H1 (cell line): ENCODE data around the gene PACC1. TPM values are rescaled to one million over a fixed set of nuclear protein-coding genes. Genes with fewer than 3 reads are reported as not detected.

ENCODE experiments used
- CTCF ChIA-PET: fragments of 300-600 bp; sonication (Branson Sonifier 250); formaldehyde crosslinking; loops from one replicate; lab custom pipeline; 2021; ENCODE audit not compliant: partially characterized antibody; lab: Charles Lee
- POLR2A ChIA-PET: fragments of 300-600 bp; sonication (Branson Sonifier 250); formaldehyde crosslinking; loops from one replicate; lab custom pipeline; 2021; ENCODE audit warnings: inconsistent platforms; ENCODE audit not compliant: partially characterized antibody; lab: Charles Lee
- DNase-seq, 2 experiments: peaks; one replicate each; pipeline versions ENCODE4 v3.0.0 to v3.0.0-alpha.2; 2010 to 2022; ENCODE audit warnings: low spot score in 2 of 2, low read depth in 1 of 2, mixed read lengths in 1 of 2
- FAIRE-seq: peaks from 2 replicates; lab custom pipeline; 2011; peaks lifted over from hg19 to GRCh38; lab: Jason Lieb, UNC
- H2AFZ ChIP-seq: 2 replicates; pipeline ENCODE4 v1.8.1; 2012; ENCODE audit warnings: low read length, inconsistent platforms
- H2AK5ac ChIP-seq: 2 replicates; pipeline ENCODE4 v1.6.1; 2013; ENCODE audit warnings: low read depth, low read length
- H2BK120ac ChIP-seq: replicated peaks from 2 replicates; pipeline ENCODE3; 2013; ENCODE audit warnings: low read depth, low read length, inconsistent platforms
- H2BK12ac ChIP-seq: 2 replicates; pipeline ENCODE4 v1.6.1; 2013; ENCODE audit warnings: low read depth, low read length
- H2BK15ac ChIP-seq: 2 replicates; pipeline ENCODE4 v1.6.1; 2013; ENCODE audit warnings: low read length
- H2BK20ac ChIP-seq: 2 replicates; pipeline ENCODE4 v1.6.1; 2013; ENCODE audit warnings: low read length
- H2BK5ac ChIP-seq: 2 replicates; pipeline ENCODE4 v1.6.1; 2013; ENCODE audit warnings: low read depth, low read length
- H3K14ac ChIP-seq: 2 replicates; pipeline ENCODE4 v1.6.1; 2013; ENCODE audit warnings: inconsistent platforms; ENCODE audit not compliant: insufficient read length
- H3K18ac ChIP-seq: 2 replicates; pipeline ENCODE4 v1.6.1; 2013; ENCODE audit warnings: low read length; ENCODE audit errors: extremely low read depth
- H3K23ac ChIP-seq: 2 replicates; pipeline ENCODE4 v1.6.1; 2013; ENCODE audit warnings: inconsistent platforms; ENCODE audit not compliant: insufficient read length
- H3K23me2 ChIP-seq: 2 replicates; pipeline ENCODE4 v1.6.1; 2013; ENCODE audit warnings: low read depth, low read length
- H3K27ac ChIP-seq: 2 replicates; pipeline ENCODE4 v1.6.1; 2011; ENCODE audit warnings: low read depth, low read length, inconsistent platforms
- H3K27me3 ChIP-seq, 4 experiments: replicated peaks in 1 of 4; 1 replicate in 1 of 4; 2 replicates in 3 of 4; pipeline versions ENCODE4 v1.6.1 to v1.8.1; 2011 to 2013; ENCODE audit warnings: low read length in 3 of 4, mild to moderate bottlenecking in 3 of 4, inconsistent platforms in 2 of 4, mixed read lengths in 2 of 4, moderate library complexity in 1 of 4; ENCODE audit not compliant: control insufficient read depth in 3 of 4, insufficient read depth in 3 of 4; ENCODE audit errors: extremely low read depth in 1 of 4
- H3K36me3 ChIP-seq, 4 experiments: 2 replicates each; pipeline versions ENCODE4 v1.6.1 to v1.8.1; 2011 to 2013; ENCODE audit warnings: mild to moderate bottlenecking in 4 of 4, low read length in 3 of 4, moderate library complexity in 2 of 4, control low read depth in 1 of 4, inconsistent platforms in 1 of 4; ENCODE audit not compliant: insufficient read depth in 4 of 4, control insufficient read depth in 2 of 4
- H3K4ac ChIP-seq: replicated peaks from 2 replicates; pipeline ENCODE3; 2013; ENCODE audit warnings: low read length, low read depth, mixed read lengths, inconsistent platforms; ENCODE audit not compliant: insufficient read length
- H3K4me1 ChIP-seq, 4 experiments: replicated peaks in 1 of 4; 1 replicate in 1 of 4; 2 replicates in 3 of 4; pipeline versions ENCODE4 v1.6.1 to v1.8.1; 2011 to 2013; ENCODE audit warnings: low read length in 3 of 4, inconsistent platforms in 2 of 4, mixed read lengths in 1 of 4; ENCODE audit not compliant: insufficient read depth in 4 of 4, control insufficient read depth in 3 of 4
- H3K4me2 ChIP-seq, 2 experiments: 2 replicates each; pipeline versions ENCODE4 v1.6.1 to v1.8.1; 2011 to 2013; ENCODE audit warnings: low read depth in 2 of 2, low read length in 2 of 2, control low read depth in 1 of 2, inconsistent platforms in 1 of 2, mild to moderate bottlenecking in 1 of 2; ENCODE audit not compliant: insufficient read depth in 1 of 2
- H3K4me3 ChIP-seq, 4 experiments: fragments of 200-600, 300-600 bp in 1 of 4; sonication (generic), shearing (Covaris generic), sonication (Bioruptor Twin) in 1 of 4; 2 replicates each; pipeline versions ENCODE4 v1.5.1 to v1.8.1; 2011 to 2016; ENCODE audit warnings: low read length in 4 of 4, low read depth in 3 of 4, control low read depth in 2 of 4, inconsistent platforms in 2 of 4, mild to moderate bottlenecking in 2 of 4, mixed read lengths in 1 of 4, moderate library complexity in 1 of 4; ENCODE audit not compliant: insufficient read depth in 2 of 4; ENCODE audit errors: extremely low read depth in 1 of 4
- H3K56ac ChIP-seq: replicated peaks from 2 replicates; pipeline ENCODE3; 2013; ENCODE audit warnings: low read depth, mild to moderate bottlenecking, mixed read lengths, low read length, inconsistent platforms; ENCODE audit not compliant: insufficient read length
- H3K79me1 ChIP-seq: 2 replicates; pipeline ENCODE4 v1.6.1; 2013; ENCODE audit warnings: low read depth, low read length, control low read depth
- H3K79me2 ChIP-seq, 2 experiments: 2 replicates each; pipeline versions ENCODE4 v1.6.1 to v1.8.1; 2012 to 2013; ENCODE audit warnings: low read length in 2 of 2, mild to moderate bottlenecking in 2 of 2, inconsistent platforms in 1 of 2; ENCODE audit not compliant: insufficient read depth in 2 of 2, control insufficient read depth in 1 of 2
- H3K9ac ChIP-seq, 4 experiments: replicated peaks in 1 of 4; 1 replicate in 1 of 4; 2 replicates in 3 of 4; pipeline versions ENCODE4 v1.6.1 to v1.8.1; 2011 to 2013; ENCODE audit warnings: low read depth in 3 of 4, low read length in 3 of 4, control low read depth in 2 of 4, mild to moderate bottlenecking in 2 of 4, moderate library complexity in 2 of 4, inconsistent platforms in 1 of 4; ENCODE audit errors: extremely low read depth in 1 of 4
- H3K9me3 ChIP-seq, 2 experiments: 2 replicates each; pipeline versions ENCODE4 v1.6.1 to v1.8.1; 2012 to 2013; ENCODE audit warnings: mild to moderate bottlenecking in 2 of 2, moderate library complexity in 2 of 2, control low read depth in 1 of 2, inconsistent platforms in 1 of 2, low read depth in 1 of 2, low read length in 1 of 2, mixed read lengths in 1 of 2; ENCODE audit not compliant: insufficient read depth in 2 of 2
- H4K20me1 ChIP-seq, 2 experiments: replicated peaks in 1 of 2; 2 replicates each; pipeline versions ENCODE3 to v1.8.1; 2011 to 2013; ENCODE audit warnings: inconsistent platforms in 2 of 2, low read length in 2 of 2, mild to moderate bottlenecking in 1 of 2; ENCODE audit not compliant: insufficient read depth in 2 of 2, control insufficient read depth in 1 of 2
- H4K5ac ChIP-seq: 2 replicates; pipeline ENCODE4 v1.6.1; 2013; ENCODE audit warnings: low read length, low read depth, mixed read lengths, inconsistent platforms; ENCODE audit not compliant: insufficient read length
- H4K8ac ChIP-seq: 2 replicates; pipeline ENCODE4 v1.8.0; 2013; ENCODE audit warnings: mild to moderate bottlenecking, moderate library complexity, low read length, inconsistent platforms; ENCODE audit not compliant: insufficient read depth; ENCODE audit errors: extremely low read depth
- H4K91ac ChIP-seq: replicated peaks from 2 replicates; pipeline ENCODE3; 2013; ENCODE audit warnings: low read length, mixed read lengths, inconsistent platforms; ENCODE audit not compliant: insufficient read length
- ASH2L ChIP-seq: fragments of 200-600, 300-600 bp; sonication (generic); IDR thresholded peaks from one replicate; pipeline ENCODE4 v1.7.1; 2017; ENCODE audit warnings: low read length
- CBX5 ChIP-seq: fragments of 300-800, 300-1000 bp; sonication (generic); IDR thresholded peaks from 2 replicates; pipeline ENCODE4 v1.7.1; 2016; ENCODE audit warnings: antibody characterized with exemption, low read length, low read depth
- MAX ChIP-seq: IDR thresholded peaks from 2 replicates; pipeline ENCODE4 v1.6.1; 2012; ENCODE audit warnings: inconsistent platforms
- RNF2 ChIP-seq: fragments of 200-900, 300-1000 bp; sonication (generic); IDR thresholded peaks from 2 replicates; pipeline ENCODE4 v1.7.1; 2016; ENCODE audit warnings: borderline replicate concordance, low read depth, mild to moderate bottlenecking, antibody characterized with exemption, low read length; ENCODE audit not compliant: poor library complexity, severe bottlenecking; ENCODE audit errors: missing control alignments
- TAF1 ChIP-seq: IDR thresholded peaks from 2 replicates; pipeline ENCODE4 v1.6.1; 2011; ENCODE audit warnings: mild to moderate bottlenecking, low read depth, low read length
- TEAD4 ChIP-seq: IDR thresholded peaks from 2 replicates; pipeline ENCODE4 v1.6.1; 2012; ENCODE audit warnings: low read depth, low read length, inconsistent platforms, mixed read lengths
- WGBS, 2 experiments: shearing (Covaris generic) in 1 of 2; methylation state at CpG; one replicate each; pipeline versions ENCODE4 v1.1.6 to v1.1.7; 2013 to 2015; ENCODE audit warnings: low lambda C conversion rate in 2 of 2, mixed read lengths in 2 of 2, inconsistent platforms in 1 of 2, low coverage in 1 of 2, missing lambda C conversion rate in 1 of 2; ENCODE audit not compliant: insufficient replicate concordance in 2 of 2, insufficient coverage in 1 of 2, insufficient read length in 1 of 2; ENCODE audit errors: extremely low coverage in 1 of 2, missing lambda C conversion rate in 1 of 2; 5-methylcytosine and 5-hydroxymethylcytosine counted together
- polyA plus RNA-seq, 7 experiments: library from polyadenylated mRNA; depleted of rRNA in 3 of 7; stranded (reverse) in 5 of 7; unstranded in 2 of 7; fragments of >200 nt in 5 of 7; fragments of 200-250 nt in 2 of 7; gene quantifications; 1 replicate in 5 of 7; 2 replicates in 1 of 7; 4 replicates in 1 of 7; pipeline versions ENCODE4 v1.2.1 to v1.2.3, GENCODE V29; 2011 to 2013; ENCODE audit warnings: missing spikeins in 2 of 7, mixed read lengths in 2 of 7
- total RNA-seq: library from RNA; stranded (reverse); fragmentation: NEBNext Ultra II Directional; extraction: Animal tissue kit (Norgen Biotek cat#: 25700); gene quantifications from 2 replicates; pipeline ENCODE4 v1.2.1, GENCODE V29; 2021

Gene PACC1
- total and polyA plus RNA-seq, 2 of the 8 experiments (the other 6 are each of a cell fraction or from before 2014, with no cell fraction given): 18.8 to 23.5 TPM

GRCh38 chr1:212431644-212432043 lies 17.0 kb upstream of the PACC1 start:
- Histone ChIP-seq H2BK20ac (no peak overlapping the region), H2BK12ac (no peak overlapping the region), H2AFZ (no peak overlapping the region), H3K18ac (no peak overlapping the region), H3K4ac (no peak overlapping the region), H3K9ac (no peak overlapping the region), H3K27me3 (no peaks in the 10 kb centered on the region; a peak in 2 of 7 replicates), H3K9me3 (no peaks in the 10 kb centered on the region), H3K79me1 (no peaks in the 10 kb centered on the region; the same call in 1 of the 2 replicates), H3K79me2 (no peaks in the 10 kb centered on the region; a peak in 1 of 4 replicates), H2BK5ac (no peak overlapping the region), H3K56ac (no peak overlapping the region), H3K23ac (no peak overlapping the region), H3K4me2 (peak overlapping the region; percentile 6 to 60; a peak in 1 of 4 replicates), H4K91ac (no peak overlapping the region), H4K8ac (no peak overlapping the region), H4K5ac (no peak overlapping the region), H3K27ac (no peak overlapping the region), H2BK15ac (no peak overlapping the region), H3K23me2 (peaks cover 2% of the 10 kb centered on the region; the same call in 1 of the 2 replicates), H3K4me3 (no peak overlapping the region), H3K36me3 (no peaks in the 10 kb centered on the region), H2AK5ac (no peak overlapping the region), H2BK120ac (no peak overlapping the region), H4K20me1 (no peaks in the 10 kb centered on the region), H3K4me1 (peaks cover 3 to 5% (median 3%) of the 10 kb centered on the region in 4 experiments; a peak in 3 of 7 replicates), H3K14ac (no peak overlapping the region)
- WGBS, 2 experiments: 41% methylated on average over 9 of the region's 9 CpGs; no CpG with 5 or more reads in 1 of the 2 experiments
- DNase-seq (no peak), FAIRE-seq (no peak)
- ChIA-PET CTCF (interaction anchor here (1.9 to 7.8 kb wide), 2 partner anchors 24 to 25 kb away, joined by 11 to 71 read pairs; no protein-coding TSS in a partner anchor), POLR2A (no interaction called here)
- TF ChIP-seq TEAD4 (no peak), RNF2 (no peak), CBX5 (no peak), ASH2L (no peak), MAX (no peak), TAF1 (no peak)
